Endothelial cell of umbilical vein (primary cell): ENCODE results near the gene C16orf89. TPM values are rescaled to one million over a fixed set of nuclear protein-coding genes. Genes with fewer than 3 reads are reported as not detected.

Experiments used
- BruUV-seq: library from RNA; stranded (reverse); fragments of 400-500 nt; replicated peaks from 2 replicates; lab custom pipeline; 2021; lab: Mats Ljungman, UMichigan
- CTCF ChIA-PET: fragments of 300-600, 350-600 bp; sonication (Branson Sonifier 250); formaldehyde crosslinking; loops from one replicate; lab custom pipeline; 2021; ENCODE audit warnings: antibody characterized with exemption, inconsistent platforms; lab: Charles Lee
- POLR2A ChIA-PET: fragments of 300-600, 350-600 bp; sonication (Branson Sonifier 250); formaldehyde crosslinking; loops from one replicate; lab custom pipeline; 2021; ENCODE audit warnings: antibody characterized with exemption, inconsistent platforms; lab: Charles Lee
- DNase-seq: peaks from one replicate; pipeline ENCODE4 v3.0.0-alpha.2; 2011; ENCODE audit warnings: low read depth, low spot score
- FAIRE-seq: peaks from 2 replicates; lab custom pipeline; 2011; peaks lifted over from hg19 to GRCh38; lab: Jason Lieb, UNC
- H2AFZ ChIP-seq: 2 replicates; pipeline ENCODE4 v1.6.0; 2012; ENCODE audit warnings: low read depth, low read length, control low read depth, inconsistent platforms
- H3K27ac ChIP-seq: 2 replicates; pipeline ENCODE4 v1.5.1; 2011; ENCODE audit warnings: low read depth, mild to moderate bottlenecking, control low read depth, low read length, moderate library complexity; ENCODE audit not compliant: insufficient read depth
- H3K27me3 ChIP-seq, 2 experiments: 2 replicates each; pipeline versions ENCODE4 v1.6.0 to v1.6.1; 2011; ENCODE audit warnings: low read length in 2 of 2, mixed read lengths in 1 of 2; ENCODE audit not compliant: control insufficient read depth in 2 of 2, insufficient read depth in 2 of 2
- H3K36me3 ChIP-seq, 2 experiments: 2 replicates in 1 of 2; 3 replicates in 1 of 2; pipeline ENCODE4 v1.5.1; 2011; ENCODE audit warnings: low read length in 2 of 2, mild to moderate bottlenecking in 1 of 2, moderate library complexity in 1 of 2; ENCODE audit not compliant: control insufficient read depth in 2 of 2, insufficient read depth in 2 of 2; ENCODE audit errors: extremely low read depth in 1 of 2
- H3K4me1 ChIP-seq: 3 replicates; pipeline ENCODE4 v1.5.1; 2011; ENCODE audit warnings: mild to moderate bottlenecking, low read length; ENCODE audit not compliant: control insufficient read depth, insufficient read depth; ENCODE audit errors: extremely low read depth
- H3K4me2 ChIP-seq: 2 replicates; pipeline ENCODE4 v1.6.1; 2011; ENCODE audit warnings: low read length, control low read depth, mixed read lengths; ENCODE audit not compliant: insufficient read depth
- H3K4me3 ChIP-seq, 3 experiments: fragments of 200-600 bp in 1 of 3; sonication (generic), shearing (Covaris generic) in 1 of 3; replicated peaks in 1 of 3; 2 replicates each; pipeline ENCODE4 v1.5.1; 2011 to 2016; ENCODE audit warnings: control low read depth in 3 of 3, low read length in 3 of 3, mild to moderate bottlenecking in 2 of 3, inconsistent platforms in 1 of 3, low read depth in 1 of 3, moderate library complexity in 1 of 3; ENCODE audit not compliant: insufficient read depth in 1 of 3
- H3K79me2 ChIP-seq: 2 replicates; pipeline ENCODE4 v1.6.0; 2012; ENCODE audit warnings: low read length, inconsistent platforms; ENCODE audit not compliant: control insufficient read depth, insufficient read depth
- H3K9ac ChIP-seq: replicated peaks from 2 replicates; pipeline ENCODE3; 2011; ENCODE audit warnings: low read length, control low read depth; ENCODE audit not compliant: insufficient read depth; ENCODE audit errors: extremely low read depth
- H3K9me1 ChIP-seq: replicated peaks from 3 replicates; pipeline ENCODE4 v1.6.0; 2011; ENCODE audit warnings: mild to moderate bottlenecking, low read length; ENCODE audit not compliant: control insufficient read depth, insufficient read depth; ENCODE audit errors: extremely low read depth
- H3K9me3 ChIP-seq: replicated peaks from 2 replicates; pipeline ENCODE4 v1.5.1; 2012; ENCODE audit warnings: low read length, inconsistent platforms; ENCODE audit not compliant: control insufficient read depth, insufficient read depth
- H4K20me1 ChIP-seq: replicated peaks from 2 replicates; pipeline ENCODE3; 2011; ENCODE audit warnings: mild to moderate bottlenecking, low read length; ENCODE audit not compliant: control insufficient read depth, insufficient read depth; ENCODE audit errors: extremely low read depth
- CTCF ChIP-seq, 2 donors: IDR thresholded peaks; 1 replicate in 1 of 2; 2 replicates in 1 of 2; pipeline ENCODE4 v1.5.1; 2011; ENCODE audit warnings: low read length in 2 of 2, mild to moderate bottlenecking in 2 of 2, moderate library complexity in 2 of 2, control low read depth in 1 of 2, inconsistent platforms in 1 of 2, low read depth in 1 of 2; ENCODE audit not compliant: insufficient read depth in 1 of 2; ENCODE audit errors: extremely low read depth in 1 of 2
- EZH2 ChIP-seq: IDR thresholded peaks from 2 replicates; pipeline ENCODE4 v1.6.1; 2012; ENCODE audit warnings: borderline replicate concordance, low read depth, mild to moderate bottlenecking, moderate library complexity, low read length, inconsistent platforms; ENCODE audit not compliant: severe bottlenecking
- FOS ChIP-seq: IDR thresholded peaks from 2 replicates; pipeline ENCODE4 v1.6.1; 2011; ENCODE audit warnings: mild to moderate bottlenecking, low read length, moderate library complexity, borderline replicate concordance; ENCODE audit not compliant: insufficient read depth
- GATA2 ChIP-seq: IDR thresholded peaks from 2 replicates; pipeline ENCODE4 v1.7.0; 2011; ENCODE audit warnings: low read depth, mild to moderate bottlenecking, moderate library complexity, mixed read lengths, low read length; ENCODE audit not compliant: insufficient read length, insufficient read depth
- JUN ChIP-seq: IDR thresholded peaks from 2 replicates; pipeline ENCODE4 v1.6.1; 2011; ENCODE audit warnings: borderline replicate concordance, low read depth; ENCODE audit not compliant: insufficient read length, insufficient read depth
- MAX ChIP-seq: IDR thresholded peaks from 2 replicates; pipeline ENCODE4 v1.6.1; 2011; ENCODE audit not compliant: insufficient read depth, insufficient read length
- MYC ChIP-seq: IDR thresholded peaks from one replicate; pipeline ENCODE4 v1.6.1; 2011; ENCODE audit warnings: mild to moderate bottlenecking, low read depth, low read length
- POLR2A ChIP-seq: IDR thresholded peaks from 2 replicates; pipeline ENCODE4 v1.6.1; 2012; ENCODE audit warnings: low read depth, mild to moderate bottlenecking, control low read depth, low read length
- POLR2AphosphoS5 ChIP-seq: IDR thresholded peaks from 2 replicates; pipeline ENCODE4 v1.6.1; 2012; ENCODE audit warnings: low read depth, mild to moderate bottlenecking, control low read depth, low read length, moderate library complexity; ENCODE audit not compliant: insufficient read depth
- dilution Hi-C: fragments of 300-500 bp; cut with MboI; formaldehyde crosslinking; loops from one replicate; pipeline ENCODE4 v1.15.0; 2019; ENCODE audit warnings: low sequenced_read_pairs; ENCODE audit not compliant: extremely low pct_ligation_motif_present
- intact Hi-C: fragments of 100-400 bp; cut with micrococcal nuclease; formaldehyde crosslinking; loops from one replicate; pipeline ENCODE4 v1.10.0; 2022
- polyA plus RNA-seq, 4 experiments: library from polyadenylated mRNA; depleted of rRNA in 3 of 4; stranded (reverse) in 3 of 4; unstranded in 1 of 4; fragments of >200 nt; gene quantifications; 2 replicates each; pipeline versions ENCODE4 v1.2.1 to v1.2.3, GENCODE V29; 2011 to 2012; ENCODE audit warnings: missing spikeins in 1 of 4
- total RNA-seq: library from RNA; stranded (reverse); gene quantifications from 2 replicates; pipeline ENCODE4 v1.2.3, GENCODE V29; 2021

Gene C16orf89
- total and polyA plus RNA-seq, 2 donors (not counting 3 experiments of a cell fraction or from before 2014, with no cell fraction given): not detected

DNA sequence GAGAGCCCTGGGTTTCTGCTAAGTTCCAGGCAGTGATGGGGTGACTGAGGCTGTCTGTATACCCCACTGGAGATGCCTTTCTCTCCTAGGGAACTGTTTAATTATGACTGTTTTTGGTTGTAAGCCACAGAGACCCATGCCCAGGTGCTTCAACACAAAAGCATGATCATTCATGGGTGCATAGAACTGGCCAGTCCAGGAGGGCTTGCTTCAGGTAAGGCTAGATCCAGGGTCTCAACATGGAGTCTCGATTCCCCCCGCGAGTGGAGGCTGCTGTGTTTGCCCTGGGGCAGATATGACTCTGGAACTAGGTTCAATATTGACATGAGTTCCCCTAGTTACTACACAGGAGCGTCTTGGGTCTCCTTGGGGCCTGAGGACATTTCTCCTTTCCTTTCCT, 49.9 kb downstream of the C16orf89 start:
- DNase-seq: no peak
- FAIRE-seq: no peak
- Histone ChIP-seq H3K79me2 (no peaks in the 10 kb centered on the region), H3K27me3 (no peaks in the 10 kb centered on the region), H3K9me3 (no peaks in the 10 kb centered on the region), H2AFZ (no peak overlapping the region), H3K4me2 (no peak overlapping the region), H3K36me3 (no peaks in the 10 kb centered on the region), H3K4me1 (no peaks in the 10 kb centered on the region), H3K27ac (no peak overlapping the region), H3K4me3 (no peak overlapping the region), H3K9ac (no peak overlapping the region), H3K9me1 (no peaks in the 10 kb centered on the region), H4K20me1 (no peaks in the 10 kb centered on the region)
- no TSS peak for BruUV-seq
- dilution Hi-C loops (no loop called here), intact Hi-C loops (no loop called here)
- ChIA-PET POLR2A (no interaction called here), CTCF (no interaction called here)
- TF ChIP-seq GATA2 (no peak), FOS (no peak), EZH2 (no peak), MYC (no peak)

- no peaks in the 10 kb centered on the region for H3K36me3 ChIP-seq
- H3K9me3 ChIP-seq: no peaks in the 10 kb centered on the region
- no peak overlapping the region for H3K27ac ChIP-seq
- H3K9me1 ChIP-seq: no peaks in the 10 kb centered on the region
- FAIRE-seq (no peak), DNase-seq (no peak)
- H3K4me2 ChIP-seq: no peak overlapping the region
- intact Hi-C loops: no loop called here
- H2AFZ ChIP-seq: no peak overlapping the region
- no peaks in the 10 kb centered on the region for H3K79me2 ChIP-seq
- no peak overlapping the region for H3K4me3 ChIP-seq
- dilution Hi-C loops: no loop called here
- no peaks in the 10 kb centered on the region for H3K4me1 ChIP-seq
- TF ChIP-seq POLR2A: no peak
- no peak for TF ChIP-seq POLR2AphosphoS5
- no peak for TF ChIP-seq FOS
- TF ChIP-seq EZH2: no peak
- no peak for TF ChIP-seq MYC
- TF ChIP-seq JUN: no peak
- no peak for TF ChIP-seq GATA2
- no peak for TF ChIP-seq MAX
- TF ChIP-seq CTCF (IDR thresholded peaks at IDR 0.05; ENCODE audit: extremely low read depth in 1 of 2, insufficient read depth in 1 of 2, low read depth in 1 of 2, low read length in 2 of 2): no peak
- ChIA-PET POLR2A (no interaction called here), CTCF (no interaction called here)
- H4K20me1 ChIP-seq: no peaks in the 10 kb centered on the region
- no TSS peak for BruUV-seq
- H3K27me3 ChIP-seq: no peaks in the 10 kb centered on the region
- no peak overlapping the region for H3K9ac ChIP-seq
Observed at GRCh38 chr16:5015351-5015750, 50.4 kb downstream of the C16orf89 start.
